Measurements from ENCODE around the gene PFKFB2. TPM values are rescaled to one million over a fixed set of nuclear protein-coding genes. Genes with fewer than 3 reads are reported as not detected.

Gene PFKFB2
- total and polyA plus RNA-seq, 2 of the 8 experiments (the other 6 are each of a cell fraction or from before 2014, with no cell fraction given) = 6.7 to 19.1 TPM

GRCh38 chr1:207035877-207036551, 17.1 kb upstream of the PFKFB2 start:
- no peaks in the 10 kb centered on the region for H3K27me3 ChIP-seq (replicated peaks in 1 of 4; ENCODE audit: control insufficient read depth in 3 of 4, extremely low read depth in 1 of 4, insufficient read depth in 3 of 4, low read length in 3 of 4)
- no peaks in the 10 kb centered on the region for H3K79me1 ChIP-seq (ENCODE audit: low read depth, low read length)
- no peak overlapping the region for H2AK5ac ChIP-seq (ENCODE audit: low read depth, low read length)
- H3K14ac ChIP-seq (ENCODE audit: insufficient read length) = no peak overlapping the region
- no peak overlapping the region for H4K5ac ChIP-seq (ENCODE audit: insufficient read length, low read depth, low read length)
- no peaks in the 10 kb centered on the region for H3K23me2 ChIP-seq (ENCODE audit: low read depth, low read length)
- DNase-seq (ENCODE audit: low read depth in 1 of 2, low spot score in 2 of 2) (no peak), FAIRE-seq (no peak)
- no peak overlapping the region for H2BK5ac ChIP-seq (ENCODE audit: low read depth, low read length)
- no peaks in the 10 kb centered on the region for H3K79me2 ChIP-seq (ENCODE audit: control insufficient read depth in 1 of 2, insufficient read depth in 2 of 2, low read length in 2 of 2)
- TF ChIP-seq ASH2L (IDR thresholded peaks at IDR 0.05; ENCODE audit: low read length) (no peak), ATF2 (IDR thresholded peaks at IDR 0.05; ENCODE audit: low read length) (no peak)
- WGBS, 2 experiments (ENCODE audit: extremely low coverage in 1 of 2, insufficient coverage in 1 of 2, insufficient read length in 1 of 2, insufficient replicate concordance in 2 of 2, low coverage in 1 of 2, low lambda C conversion rate in 2 of 2, missing lambda C conversion rate in 1 of 2) = 86% methylated on average over 4 of the region's 4 CpGs; no CpG with 5 or more reads in 1 of the 2 experiments
- H3K4me1 ChIP-seq (replicated peaks in 1 of 4; ENCODE audit: control insufficient read depth in 3 of 4, insufficient read depth in 4 of 4, low read length in 3 of 4) = peaks cover 4 to 11% (median 10%) of the 10 kb centered on the region in 4 experiments; a peak in 6 of 7 replicates
- no peaks in the 10 kb centered on the region for H3K36me3 ChIP-seq (ENCODE audit: control insufficient read depth in 2 of 4, insufficient read depth in 4 of 4, low read length in 3 of 4)
- H4K20me1 ChIP-seq (replicated peaks in 1 of 2; ENCODE audit: control insufficient read depth in 1 of 2, insufficient read depth in 2 of 2, low read length in 2 of 2) = no peaks in the 10 kb centered on the region
- no peak overlapping the region for H2BK15ac ChIP-seq (ENCODE audit: low read length)
- ChIA-PET CTCF (ENCODE audit: partially characterized antibody) (interaction anchor here (0.6 to 1.3 kb wide), 3 partner anchors 9 to 27 kb away, joined by 3 to 4 read pairs (median 3); no protein-coding TSS in a partner anchor), POLR2A (ENCODE audit: partially characterized antibody) (no interaction called here)
- no peak overlapping the region for H3K4ac ChIP-seq (replicated peaks; ENCODE audit: insufficient read length, low read depth, low read length)
- H2AFZ ChIP-seq (ENCODE audit: low read length) = no peak overlapping the region
- H3K4me2 ChIP-seq (ENCODE audit: insufficient read depth in 1 of 2, low read depth in 2 of 2, low read length in 2 of 2) = no peak overlapping the region
- H3K4me3 ChIP-seq (ENCODE audit: extremely low read depth in 1 of 4, insufficient read depth in 2 of 4, low read depth in 3 of 4, low read length in 4 of 4) = no peak overlapping the region
- H4K8ac ChIP-seq (ENCODE audit: extremely low read depth, insufficient read depth, low read length) = no peak overlapping the region
- no peak overlapping the region for H3K27ac ChIP-seq (ENCODE audit: low read depth, low read length)
- H3K56ac ChIP-seq (replicated peaks; ENCODE audit: insufficient read length, low read depth, low read length) = no peak overlapping the region
- no peak overlapping the region for H2BK120ac ChIP-seq (replicated peaks; ENCODE audit: low read depth, low read length)
- no peak overlapping the region for H2BK20ac ChIP-seq (ENCODE audit: low read length)
- no peak overlapping the region for H2BK12ac ChIP-seq (ENCODE audit: low read depth, low read length)
- H3K9ac ChIP-seq (replicated peaks in 1 of 4; ENCODE audit: extremely low read depth in 1 of 4, low read depth in 3 of 4, low read length in 3 of 4) = no peak overlapping the region
- H3K9me3 ChIP-seq (ENCODE audit: insufficient read depth in 2 of 2, low read depth in 1 of 2, low read length in 1 of 2) = no peaks in the 10 kb centered on the region
- H3K18ac ChIP-seq (ENCODE audit: extremely low read depth, low read length) = no peak overlapping the region
- H3K23ac ChIP-seq (ENCODE audit: insufficient read length) = no peak overlapping the region
- H4K91ac ChIP-seq (replicated peaks; ENCODE audit: insufficient read length, low read length) = no peak overlapping the region

Data from H1 (cell line).